C4-2B (cell line): ENCODE data around the gene TPM4.
"Not testable (repeated sequence)": the region's sequence is repeated elsewhere in the genome, so short reads cannot be mapped to it uniquely, and the experiment has no call there.

Source experiments
- H3K27ac ChIP-seq: fragments of 450-650 bp; 2 replicates; pipeline ENCODE4 v1.5.1; 2017
- CTCF ChIP-seq: fragments of 450-650 bp; conservative IDR thresholded peaks from 2 replicates; pipeline ENCODE4 v1.5.1; 2017; ENCODE audit warnings: mild to moderate bottlenecking
- ZFX ChIP-seq: fragments of 450-650 bp; IDR thresholded peaks from 2 replicates; pipeline ENCODE4 v1.6.1; 2017

Gene TPM4

GRCh38 chr19:16117594-16118033 lies 41.3 kb downstream of the TPM4 start:
- TF ChIP-seq CTCF (no peak), ZFX (no peak)
- no peak overlapping the region for H3K27ac ChIP-seq

- TF ChIP-seq ZFX: no peak
- no peak for TF ChIP-seq CTCF
- H3K27ac ChIP-seq: no peak overlapping the region
Measured at GRCh38 chr19:16118489-16119033, 42.3 kb downstream of the TPM4 start.

DNA sequence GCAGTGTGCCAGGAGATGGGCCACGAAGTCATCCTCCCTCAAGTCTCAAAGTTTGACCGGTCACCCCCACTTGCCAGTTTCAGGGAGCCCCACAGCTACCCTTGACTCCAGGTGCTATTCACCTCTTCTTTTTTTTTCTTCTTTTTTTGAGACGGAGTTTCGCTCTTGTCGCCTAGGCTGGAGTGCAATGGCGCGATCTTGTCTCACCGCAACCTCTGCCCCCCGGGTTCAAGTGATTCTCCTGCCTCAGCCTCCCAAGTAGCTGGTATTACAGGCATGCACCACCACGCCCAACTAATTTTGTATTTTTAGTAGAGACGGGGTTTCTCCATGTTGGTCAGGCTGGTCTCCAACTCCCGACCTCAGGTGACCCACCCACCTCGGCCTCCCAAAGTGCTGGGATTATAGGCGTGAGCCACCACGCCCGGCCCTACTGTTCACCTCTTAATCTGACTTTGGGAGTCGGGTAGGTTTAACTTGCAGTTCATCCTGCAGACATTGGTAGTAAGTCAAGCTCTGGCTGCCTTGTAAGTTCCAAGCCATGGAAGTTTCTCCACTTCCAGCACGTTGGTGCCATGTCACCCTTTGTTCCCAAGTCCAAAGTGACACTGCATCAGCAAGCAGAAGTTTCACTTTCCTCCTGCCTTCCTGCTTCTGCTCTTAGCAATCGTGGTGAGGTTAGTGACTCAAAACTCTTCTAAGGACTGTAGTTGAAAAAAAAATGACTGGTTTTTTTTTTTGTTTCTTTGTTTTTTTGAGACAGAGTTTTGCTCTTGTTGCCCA lies 43.0 kb downstream of the TPM4 start:
- H3K27ac ChIP-seq: not testable (repeated sequence)

DNA sequence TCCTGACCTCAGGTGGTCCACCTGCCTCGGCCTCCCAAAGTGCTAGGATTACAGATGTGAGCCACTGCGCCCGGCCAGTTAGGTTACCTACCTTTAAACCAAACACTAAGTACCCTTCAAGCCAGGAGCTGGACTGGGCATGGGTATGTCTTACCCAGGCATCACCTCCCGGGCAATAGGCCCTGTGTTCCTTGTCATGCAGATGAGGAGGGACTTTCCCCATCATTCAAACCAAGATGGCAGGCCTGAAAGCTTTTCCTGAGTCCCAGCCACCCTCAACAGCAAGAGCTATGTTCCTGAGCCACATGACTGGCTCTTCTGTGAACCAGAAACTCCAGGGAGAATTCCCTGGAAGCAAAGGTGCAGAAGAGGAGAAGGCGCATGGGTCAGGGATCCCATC lies 44.8 kb downstream of the TPM4 start:
- no peak overlapping the region for H3K27ac ChIP-seq
- TF ChIP-seq ZFX: no peak
- TF ChIP-seq CTCF: no peak

DNA sequence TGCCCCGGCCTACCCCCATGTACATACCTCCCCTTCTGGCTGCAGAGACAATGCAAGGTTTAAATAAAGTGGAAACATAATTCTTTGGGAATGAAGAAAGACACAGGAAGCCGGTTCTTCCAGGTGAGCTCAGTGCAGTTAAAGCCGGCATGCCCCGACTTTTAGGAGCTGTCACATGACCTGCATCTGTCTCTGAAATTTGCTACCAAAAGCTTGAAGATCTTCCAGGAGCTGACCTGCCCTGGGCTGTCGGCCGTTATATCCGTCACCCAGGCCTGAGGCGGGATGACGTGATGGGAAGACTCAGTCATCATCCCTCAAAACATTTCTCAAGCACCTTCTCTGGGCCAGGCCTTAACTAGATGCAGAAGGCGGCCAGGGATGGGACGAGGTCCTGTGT lies 45.7 kb downstream of the TPM4 start:
- TF ChIP-seq ZFX (no peak), CTCF (no peak)
- no peak overlapping the region for H3K27ac ChIP-seq

GRCh38 chr19:16124953-16125352 lies 48.7 kb downstream of the TPM4 start:
- H3K27ac ChIP-seq: no peak overlapping the region
- TF ChIP-seq ZFX: no peak
- TF ChIP-seq CTCF: no peak

GRCh38 chr19:16125737-16126495 lies 49.6 kb downstream of the TPM4 start:
- no peak overlapping the region for H3K27ac ChIP-seq
- TF ChIP-seq ZFX: no peak

DNA sequence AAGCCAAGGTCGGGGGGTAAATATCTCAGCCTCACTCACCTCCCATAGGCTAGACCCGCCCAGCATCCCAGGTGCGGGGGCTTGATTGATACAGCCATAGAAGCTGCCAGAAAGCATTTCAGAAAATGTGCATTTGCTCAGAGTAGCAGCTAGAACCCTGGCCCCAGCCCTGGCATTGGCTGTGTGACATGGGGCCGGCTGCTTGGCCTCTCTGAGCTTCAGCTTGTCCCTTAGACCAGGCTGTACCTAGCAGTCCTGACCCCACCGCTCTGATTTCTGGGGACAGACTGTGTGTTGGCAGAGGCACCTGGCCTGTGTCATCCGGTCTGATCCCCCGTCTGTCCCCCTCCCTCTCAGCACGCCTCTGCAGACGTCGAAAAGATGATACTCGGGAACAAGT lies 50.8 kb downstream of the TPM4 start:
- TF ChIP-seq CTCF (no peak), ZFX (no peak)
- H3K27ac ChIP-seq: no peak overlapping the region
